K562 (cell line): ENCODE data around the gene MIP. TPM values are rescaled to one million over a fixed set of nuclear protein-coding genes. Genes with fewer than 3 reads are reported as not detected.

ENCODE experiments used
- RBFOX2 ChIP-seq: fragments of 200-400 bp; formaldehyde crosslinking; IDR thresholded peaks from 2 replicates; pipeline ENCODE4 v1.6.1; 2017; ENCODE audit warnings: low read depth, mild to moderate bottlenecking, low read length, moderate library complexity
- ZNF586 ChIP-seq: fragments of 450-650 bp; formaldehyde crosslinking; conservative IDR thresholded peaks from 2 replicates; pipeline ENCODE4 v1.4.0; 2020; ENCODE audit warnings: mild to moderate bottlenecking, moderate library complexity
- polyA plus RNA-seq, 8 experiments: library from polyadenylated mRNA; depleted of rRNA in 4 of 8; stranded (reverse) in 5 of 8; unstranded in 3 of 8; fragments of >200 nt; fragmentation: Nextera tagmentation in 2 of 8; fragmentation: Illumina TruSeq in 1 of 8; extraction: Ambion mirVana in 2 of 8; extraction: Trizol in 1 of 8; gene quantifications; 2 replicates each; pipeline versions ENCODE4 v1.2.1 to v1.2.3, GENCODE V29; 2011 to 2014; ENCODE audit warnings: inconsistent platforms in 1 of 8, missing spikeins in 1 of 8
- total RNA-seq, 7 experiments: library from RNA; depleted of rRNA in 6 of 7; stranded (reverse); fragments of >200 nt in 6 of 7; fragmentation: Illumina TruSeq in 2 of 7; extraction: Trizol in 2 of 7; gene quantifications; 2 replicates each; pipeline versions ENCODE4 v1.2.1 to v1.2.3, GENCODE V29; 2011 to 2021; ENCODE audit warnings: low replicate concordance in 1 of 7
- TF ChIP-seq, protein P1 (sequence below), 2 experiments: fragments of 150-350 bp in 1 of 2; IDR thresholded peaks; 2 replicates each; pipeline ENCODE4 v1.6.1; 2012 to 2016; ENCODE audit warnings: low read depth in 2 of 2, low read length in 2 of 2, mild to moderate bottlenecking in 1 of 2, moderate library complexity in 1 of 2
- TF ChIP-seq, protein P2 (sequence below): fragments of 450-650 bp; IDR thresholded peaks from 2 replicates; pipeline ENCODE4 v1.6.1; 2016; ENCODE audit warnings: mild to moderate bottlenecking, moderate library complexity
- TF ChIP-seq, protein P3 (sequence below): fragments of 450-650 bp; formaldehyde crosslinking; IDR thresholded peaks from 2 replicates; pipeline ENCODE4 v1.4.0; 2020; ENCODE audit warnings: mild to moderate bottlenecking, moderate library complexity
- TF ChIP-seq, protein P4 (sequence below): sonication (generic); formaldehyde crosslinking; IDR thresholded peaks from 2 replicates; pipeline ENCODE4 v1.8.1; 2022; ENCODE audit warnings: missing genetic modification reagents

MIP gene
- total and polyA plus RNA-seq, 9 of the 15 experiments (the other 6 are each of a cell fraction or from before 2014, with no cell fraction given), result 0.09 to 0.36 (median 0.19) TPM; not detected in 5

DNA sequence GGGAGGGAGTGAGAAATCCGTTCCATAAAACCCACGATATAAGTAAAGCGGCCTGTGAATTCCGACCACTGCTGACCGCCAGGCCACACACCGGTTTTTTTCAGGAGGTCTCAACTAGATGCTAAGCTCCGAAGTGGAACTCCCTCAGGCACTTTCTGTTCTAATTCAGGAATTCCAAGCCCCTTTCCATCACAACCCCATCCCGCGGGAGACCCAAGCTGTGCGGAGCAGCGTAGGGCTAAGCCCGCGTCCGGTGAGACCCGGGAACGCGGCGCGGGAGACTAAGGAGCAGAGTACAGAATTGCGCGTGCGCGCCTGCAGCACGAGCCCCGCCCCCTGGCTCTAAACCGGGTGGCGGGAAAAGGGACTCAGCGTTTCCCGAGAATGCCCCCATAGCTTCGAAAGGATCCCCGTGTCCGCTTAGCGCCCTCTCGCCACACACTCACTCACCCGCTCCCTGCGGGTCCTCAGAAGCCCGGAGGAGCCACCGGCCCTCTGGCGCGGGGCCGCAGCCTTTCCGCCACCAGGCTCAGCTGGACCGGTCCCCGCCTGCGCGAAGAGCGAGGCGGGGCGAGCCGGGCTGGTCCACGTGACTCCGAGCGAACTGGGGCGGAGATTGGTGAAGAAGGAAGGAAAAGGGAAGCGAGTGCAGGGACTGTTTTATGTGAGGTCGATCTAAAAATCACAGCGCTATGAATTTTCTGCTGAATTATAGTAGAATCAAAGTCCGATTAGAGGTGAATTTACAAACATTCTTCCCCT, 5.4 kb downstream of the MIP start, which contains the start of gene TIMELESS (continued):
- TF ChIP-seq, protein P1, sequence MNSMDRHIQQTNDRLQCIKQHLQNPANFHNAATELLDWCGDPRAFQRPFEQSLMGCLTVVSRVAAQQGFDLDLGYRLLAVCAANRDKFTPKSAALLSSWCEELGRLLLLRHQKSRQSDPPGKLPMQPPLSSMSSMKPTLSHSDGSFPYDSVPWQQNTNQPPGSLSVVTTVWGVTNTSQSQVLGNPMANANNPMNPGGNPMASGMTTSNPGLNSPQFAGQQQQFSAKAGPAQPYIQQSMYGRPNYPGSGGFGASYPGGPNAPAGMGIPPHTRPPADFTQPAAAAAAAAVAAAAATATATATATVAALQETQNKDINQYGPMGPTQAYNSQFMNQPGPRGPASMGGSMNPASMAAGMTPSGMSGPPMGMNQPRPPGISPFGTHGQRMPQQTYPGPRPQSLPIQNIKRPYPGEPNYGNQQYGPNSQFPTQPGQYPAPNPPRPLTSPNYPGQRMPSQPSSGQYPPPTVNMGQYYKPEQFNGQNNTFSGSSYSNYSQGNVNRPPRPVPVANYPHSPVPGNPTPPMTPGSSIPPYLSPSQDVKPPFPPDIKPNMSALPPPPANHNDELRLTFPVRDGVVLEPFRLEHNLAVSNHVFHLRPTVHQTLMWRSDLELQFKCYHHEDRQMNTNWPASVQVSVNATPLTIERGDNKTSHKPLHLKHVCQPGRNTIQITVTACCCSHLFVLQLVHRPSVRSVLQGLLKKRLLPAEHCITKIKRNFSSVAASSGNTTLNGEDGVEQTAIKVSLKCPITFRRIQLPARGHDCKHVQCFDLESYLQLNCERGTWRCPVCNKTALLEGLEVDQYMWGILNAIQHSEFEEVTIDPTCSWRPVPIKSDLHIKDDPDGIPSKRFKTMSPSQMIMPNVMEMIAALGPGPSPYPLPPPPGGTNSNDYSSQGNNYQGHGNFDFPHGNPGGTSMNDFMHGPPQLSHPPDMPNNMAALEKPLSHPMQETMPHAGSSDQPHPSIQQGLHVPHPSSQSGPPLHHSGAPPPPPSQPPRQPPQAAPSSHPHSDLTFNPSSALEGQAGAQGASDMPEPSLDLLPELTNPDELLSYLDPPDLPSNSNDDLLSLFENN (IDR thresholded peaks at IDR 0.05; ENCODE audit: low read depth in 2 of 2, low read length in 2 of 2), result peak in 1 of 2 experiments; percentile 57; a peak in 1 of 4 replicates
- TF ChIP-seq ZNF586 (no peak), RBFOX2 (peak; percentile 96)
- TF ChIP-seq, protein P2, sequence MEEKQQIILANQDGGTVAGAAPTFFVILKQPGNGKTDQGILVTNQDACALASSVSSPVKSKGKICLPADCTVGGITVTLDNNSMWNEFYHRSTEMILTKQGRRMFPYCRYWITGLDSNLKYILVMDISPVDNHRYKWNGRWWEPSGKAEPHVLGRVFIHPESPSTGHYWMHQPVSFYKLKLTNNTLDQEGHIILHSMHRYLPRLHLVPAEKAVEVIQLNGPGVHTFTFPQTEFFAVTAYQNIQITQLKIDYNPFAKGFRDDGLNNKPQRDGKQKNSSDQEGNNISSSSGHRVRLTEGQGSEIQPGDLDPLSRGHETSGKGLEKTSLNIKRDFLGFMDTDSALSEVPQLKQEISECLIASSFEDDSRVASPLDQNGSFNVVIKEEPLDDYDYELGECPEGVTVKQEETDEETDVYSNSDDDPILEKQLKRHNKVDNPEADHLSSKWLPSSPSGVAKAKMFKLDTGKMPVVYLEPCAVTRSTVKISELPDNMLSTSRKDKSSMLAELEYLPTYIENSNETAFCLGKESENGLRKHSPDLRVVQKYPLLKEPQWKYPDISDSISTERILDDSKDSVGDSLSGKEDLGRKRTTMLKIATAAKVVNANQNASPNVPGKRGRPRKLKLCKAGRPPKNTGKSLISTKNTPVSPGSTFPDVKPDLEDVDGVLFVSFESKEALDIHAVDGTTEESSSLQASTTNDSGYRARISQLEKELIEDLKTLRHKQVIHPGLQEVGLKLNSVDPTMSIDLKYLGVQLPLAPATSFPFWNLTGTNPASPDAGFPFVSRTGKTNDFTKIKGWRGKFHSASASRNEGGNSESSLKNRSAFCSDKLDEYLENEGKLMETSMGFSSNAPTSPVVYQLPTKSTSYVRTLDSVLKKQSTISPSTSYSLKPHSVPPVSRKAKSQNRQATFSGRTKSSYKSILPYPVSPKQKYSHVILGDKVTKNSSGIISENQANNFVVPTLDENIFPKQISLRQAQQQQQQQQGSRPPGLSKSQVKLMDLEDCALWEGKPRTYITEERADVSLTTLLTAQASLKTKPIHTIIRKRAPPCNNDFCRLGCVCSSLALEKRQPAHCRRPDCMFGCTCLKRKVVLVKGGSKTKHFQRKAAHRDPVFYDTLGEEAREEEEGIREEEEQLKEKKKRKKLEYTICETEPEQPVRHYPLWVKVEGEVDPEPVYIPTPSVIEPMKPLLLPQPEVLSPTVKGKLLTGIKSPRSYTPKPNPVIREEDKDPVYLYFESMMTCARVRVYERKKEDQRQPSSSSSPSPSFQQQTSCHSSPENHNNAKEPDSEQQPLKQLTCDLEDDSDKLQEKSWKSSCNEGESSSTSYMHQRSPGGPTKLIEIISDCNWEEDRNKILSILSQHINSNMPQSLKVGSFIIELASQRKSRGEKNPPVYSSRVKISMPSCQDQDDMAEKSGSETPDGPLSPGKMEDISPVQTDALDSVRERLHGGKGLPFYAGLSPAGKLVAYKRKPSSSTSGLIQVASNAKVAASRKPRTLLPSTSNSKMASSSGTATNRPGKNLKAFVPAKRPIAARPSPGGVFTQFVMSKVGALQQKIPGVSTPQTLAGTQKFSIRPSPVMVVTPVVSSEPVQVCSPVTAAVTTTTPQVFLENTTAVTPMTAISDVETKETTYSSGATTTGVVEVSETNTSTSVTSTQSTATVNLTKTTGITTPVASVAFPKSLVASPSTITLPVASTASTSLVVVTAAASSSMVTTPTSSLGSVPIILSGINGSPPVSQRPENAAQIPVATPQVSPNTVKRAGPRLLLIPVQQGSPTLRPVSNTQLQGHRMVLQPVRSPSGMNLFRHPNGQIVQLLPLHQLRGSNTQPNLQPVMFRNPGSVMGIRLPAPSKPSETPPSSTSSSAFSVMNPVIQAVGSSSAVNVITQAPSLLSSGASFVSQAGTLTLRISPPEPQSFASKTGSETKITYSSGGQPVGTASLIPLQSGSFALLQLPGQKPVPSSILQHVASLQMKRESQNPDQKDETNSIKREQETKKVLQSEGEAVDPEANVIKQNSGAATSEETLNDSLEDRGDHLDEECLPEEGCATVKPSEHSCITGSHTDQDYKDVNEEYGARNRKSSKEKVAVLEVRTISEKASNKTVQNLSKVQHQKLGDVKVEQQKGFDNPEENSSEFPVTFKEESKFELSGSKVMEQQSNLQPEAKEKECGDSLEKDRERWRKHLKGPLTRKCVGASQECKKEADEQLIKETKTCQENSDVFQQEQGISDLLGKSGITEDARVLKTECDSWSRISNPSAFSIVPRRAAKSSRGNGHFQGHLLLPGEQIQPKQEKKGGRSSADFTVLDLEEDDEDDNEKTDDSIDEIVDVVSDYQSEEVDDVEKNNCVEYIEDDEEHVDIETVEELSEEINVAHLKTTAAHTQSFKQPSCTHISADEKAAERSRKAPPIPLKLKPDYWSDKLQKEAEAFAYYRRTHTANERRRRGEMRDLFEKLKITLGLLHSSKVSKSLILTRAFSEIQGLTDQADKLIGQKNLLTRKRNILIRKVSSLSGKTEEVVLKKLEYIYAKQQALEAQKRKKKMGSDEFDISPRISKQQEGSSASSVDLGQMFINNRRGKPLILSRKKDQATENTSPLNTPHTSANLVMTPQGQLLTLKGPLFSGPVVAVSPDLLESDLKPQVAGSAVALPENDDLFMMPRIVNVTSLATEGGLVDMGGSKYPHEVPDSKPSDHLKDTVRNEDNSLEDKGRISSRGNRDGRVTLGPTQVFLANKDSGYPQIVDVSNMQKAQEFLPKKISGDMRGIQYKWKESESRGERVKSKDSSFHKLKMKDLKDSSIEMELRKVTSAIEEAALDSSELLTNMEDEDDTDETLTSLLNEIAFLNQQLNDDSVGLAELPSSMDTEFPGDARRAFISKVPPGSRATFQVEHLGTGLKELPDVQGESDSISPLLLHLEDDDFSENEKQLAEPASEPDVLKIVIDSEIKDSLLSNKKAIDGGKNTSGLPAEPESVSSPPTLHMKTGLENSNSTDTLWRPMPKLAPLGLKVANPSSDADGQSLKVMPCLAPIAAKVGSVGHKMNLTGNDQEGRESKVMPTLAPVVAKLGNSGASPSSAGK, result peak; percentile 94
- TF ChIP-seq, protein P3, sequence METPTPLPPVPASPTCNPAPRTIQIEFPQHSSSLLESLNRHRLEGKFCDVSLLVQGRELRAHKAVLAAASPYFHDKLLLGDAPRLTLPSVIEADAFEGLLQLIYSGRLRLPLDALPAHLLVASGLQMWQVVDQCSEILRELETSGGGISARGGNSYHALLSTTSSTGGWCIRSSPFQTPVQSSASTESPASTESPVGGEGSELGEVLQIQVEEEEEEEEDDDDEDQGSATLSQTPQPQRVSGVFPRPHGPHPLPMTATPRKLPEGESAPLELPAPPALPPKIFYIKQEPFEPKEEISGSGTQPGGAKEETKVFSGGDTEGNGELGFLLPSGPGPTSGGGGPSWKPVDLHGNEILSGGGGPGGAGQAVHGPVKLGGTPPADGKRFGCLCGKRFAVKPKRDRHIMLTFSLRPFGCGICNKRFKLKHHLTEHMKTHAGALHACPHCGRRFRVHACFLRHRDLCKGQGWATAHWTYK (CRISPR knock-in tag), result 0 out of 2 replicates have a peak, but pooled peaks have one; percentile 62
- TF ChIP-seq, protein P4, sequence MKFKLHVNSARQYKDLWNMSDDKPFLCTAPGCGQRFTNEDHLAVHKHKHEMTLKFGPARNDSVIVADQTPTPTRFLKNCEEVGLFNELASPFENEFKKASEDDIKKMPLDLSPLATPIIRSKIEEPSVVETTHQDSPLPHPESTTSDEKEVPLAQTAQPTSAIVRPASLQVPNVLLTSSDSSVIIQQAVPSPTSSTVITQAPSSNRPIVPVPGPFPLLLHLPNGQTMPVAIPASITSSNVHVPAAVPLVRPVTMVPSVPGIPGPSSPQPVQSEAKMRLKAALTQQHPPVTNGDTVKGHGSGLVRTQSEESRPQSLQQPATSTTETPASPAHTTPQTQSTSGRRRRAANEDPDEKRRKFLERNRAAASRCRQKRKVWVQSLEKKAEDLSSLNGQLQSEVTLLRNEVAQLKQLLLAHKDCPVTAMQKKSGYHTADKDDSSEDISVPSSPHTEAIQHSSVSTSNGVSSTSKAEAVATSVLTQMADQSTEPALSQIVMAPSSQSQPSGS (CRISPR knock-in tag), result no peak
